HG03066 (cell line): ENCODE measurements around the gene HYAL3.

ENCODE experiments used
- ATAC-seq: cut with Tn5 transposase; IDR thresholded peaks from one replicate; pipeline ENCODE4 v1.9.1; 2021; ENCODE audit warnings: low read depth; ENCODE audit not compliant: unreplicated experiment

HYAL3 gene

GRCh38 chr3:50330330-50330729 is 31.1 kb upstream of the HYAL3 start:
- no peak for ATAC-seq

GRCh38 chr3:50327943-50328691 is 28.9 kb upstream of the HYAL3 start, which contains the start of gene TUSC2:
TSS of gene TUSC2 (minus strand) at chr3:50328223. CDS start at chr3:50328099, 124 bp downstream.
- peak; percentile 95 for ATAC-seq

GRCh38 chr3:50327129-50327528 is 27.9 kb upstream of the HYAL3 start:
- ATAC-seq: no peak

- no peak for ATAC-seq
Observed at GRCh38 chr3:50326182-50326541, 27.0 kb upstream of the HYAL3 start.

GRCh38 chr3:50325497-50326181 is 26.4 kb upstream of the HYAL3 start:
- ATAC-seq: no peak

- no peak for ATAC-seq
Observed at GRCh38 chr3:50325113-50325480, 25.9 kb upstream of the HYAL3 start.

- no peak for ATAC-seq
Observed at GRCh38 chr3:50324351-50325112, 25.3 kb upstream of the HYAL3 start.

GRCh38 chr3:50323614-50324199 is 24.5 kb upstream of the HYAL3 start:
- no peak for ATAC-seq

- no peak for ATAC-seq
Observed at GRCh38 chr3:50323092-50323600, 23.9 kb upstream of the HYAL3 start.

GRCh38 chr3:50322386-50323091 is 23.3 kb upstream of the HYAL3 start, which contains the start of gene HYAL2:
TSS of gene HYAL2 (minus strand) at chr3:50322745. CDS start at chr3:50320489, 2,256 bp downstream.
- ATAC-seq: no peak

- no peak for ATAC-seq
Observed at GRCh38 chr3:50322115-50322385, 22.8 kb upstream of the HYAL3 start.

- peak; percentile 82 for ATAC-seq
Observed at GRCh38 chr3:50321336-50322114, 22.3 kb upstream of the HYAL3 start.

- ATAC-seq: peak; percentile 45
Observed at GRCh38 chr3:50320853-50321335, 21.7 kb upstream of the HYAL3 start.

GRCh38 chr3:50319894-50320625 is 20.9 kb upstream of the HYAL3 start:
- ATAC-seq: no peak

- no peak for ATAC-seq
Observed at GRCh38 chr3:50319181-50319893, 20.1 kb upstream of the HYAL3 start.

GRCh38 chr3:50318615-50319014 is 19.4 kb upstream of the HYAL3 start:
- no peak for ATAC-seq

- no peak for ATAC-seq
Observed at GRCh38 chr3:50318163-50318562, 19.0 kb upstream of the HYAL3 start.

- no peak for ATAC-seq
Observed at GRCh38 chr3:50317300-50317699, 18.1 kb upstream of the HYAL3 start.
